Islet of Langerhans (tissue), 1 donor: ENCODE data around the gene CHKB.
"Not testable (repeated sequence)": the region's sequence is repeated elsewhere in the genome, so short reads cannot be mapped to it uniquely, and the experiment has no call there.

Experiments used
- FAIRE-seq: peaks from one replicate; lab custom pipeline; 2011; peaks lifted over from hg19 to GRCh38; lab: Jason Lieb, UNC

Gene CHKB

GRCh38 chr22:50582493-50583293 lies at the start of gene CHKB:
Gene CHKB (minus strand): TSS chr22:50582849. CDS start chr22:50582781, 68 bp downstream.
- peak; percentile 90 for FAIRE-seq

- FAIRE-seq = no peak
These were observed 47.7 kb upstream of the CHKB start for GRCh38 chr22:50630376-50630775.

- FAIRE-seq = no peak
These were observed 46.0 kb upstream of the CHKB start for GRCh38 chr22:50628543-50629134.

DNA sequence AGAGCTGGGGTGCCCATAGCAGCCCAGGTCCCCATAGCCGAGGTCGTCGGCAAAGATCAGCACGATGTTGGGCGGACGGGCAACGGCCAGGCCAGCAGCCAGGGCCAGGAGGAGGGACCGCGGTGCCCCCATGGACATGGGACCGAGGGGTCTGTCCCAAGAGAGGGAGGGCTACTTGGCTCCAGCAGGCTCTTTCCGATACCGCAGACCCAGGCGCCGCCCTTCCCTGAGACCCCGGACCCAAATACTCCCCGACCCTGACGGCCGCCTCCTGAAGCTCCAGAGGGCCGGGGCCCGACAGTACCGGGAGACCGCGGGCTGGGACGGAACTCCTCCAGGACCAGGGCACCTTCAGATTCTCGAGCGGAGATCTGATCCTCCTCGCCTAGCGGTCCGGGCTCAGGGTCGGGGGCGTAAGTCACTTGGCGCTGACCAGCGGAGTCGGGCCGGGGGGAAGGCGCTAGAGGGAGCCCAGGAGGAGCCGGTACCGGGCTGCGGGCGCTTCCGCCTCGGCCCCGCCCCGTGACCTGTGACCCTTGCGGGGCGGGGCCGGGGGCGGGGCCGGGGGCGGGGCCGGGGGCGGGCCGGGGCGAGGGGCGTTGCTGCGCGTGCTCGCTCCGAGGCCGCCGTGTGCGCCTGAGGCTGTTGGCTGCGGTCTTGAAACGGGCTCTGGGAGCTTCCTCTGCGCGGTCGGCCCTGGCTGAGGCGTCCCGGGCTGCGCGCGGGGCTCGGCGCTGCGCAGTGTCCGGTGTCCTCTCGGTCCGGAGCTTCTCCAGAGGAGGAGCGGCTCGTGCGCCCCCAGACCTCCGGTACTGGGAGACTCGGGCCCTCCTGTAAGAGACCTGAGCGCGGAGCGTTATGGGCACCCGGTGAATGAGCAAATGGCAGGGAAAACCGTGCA lies 45.2 kb upstream of the CHKB start, which contains the start of gene ARSA:
ARSA (minus strand) TSS at position 511 of the 901 bp plus-strand sequence; CDS start at position 138, 373 bp downstream.
- no peak for FAIRE-seq

DNA sequence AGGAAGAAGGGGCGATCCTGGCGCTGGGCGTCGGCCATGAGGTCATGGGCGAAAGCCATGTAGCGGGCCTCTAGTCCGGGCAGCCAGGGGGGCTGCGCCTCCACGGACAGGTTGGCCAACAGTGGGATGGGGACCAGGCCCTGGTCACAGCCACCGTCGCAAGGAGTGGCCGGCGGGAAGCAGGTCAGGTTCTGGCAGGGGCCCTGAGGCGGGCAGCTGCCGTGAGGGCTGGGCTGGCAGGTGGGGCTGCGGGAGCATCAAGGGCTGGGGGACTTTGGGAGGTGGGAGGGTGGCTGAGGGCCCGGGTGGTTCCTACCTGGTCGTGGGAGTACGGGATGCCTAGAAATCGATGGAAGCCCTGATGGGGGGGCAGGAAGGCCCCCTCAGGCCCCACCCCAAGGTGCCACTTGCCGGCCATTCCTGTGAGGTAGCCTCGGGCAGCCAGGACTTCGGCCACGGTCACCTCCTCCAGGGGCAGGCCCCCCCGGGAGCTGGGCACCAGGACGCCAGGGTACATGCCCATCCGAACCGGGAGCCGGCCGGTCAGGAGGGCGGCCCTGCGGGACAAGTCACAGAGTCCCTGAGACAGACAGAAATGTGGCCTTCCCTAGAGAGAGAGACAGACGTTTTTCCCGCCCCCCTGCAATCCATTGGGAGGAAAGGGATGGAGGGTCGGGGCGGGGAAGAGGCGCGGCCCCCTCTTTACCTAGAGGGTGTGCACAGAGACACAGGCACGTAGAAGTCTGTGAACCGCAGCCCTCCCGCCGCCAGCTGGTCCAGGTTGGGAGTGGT lies 44.4 kb upstream of the CHKB start:
- FAIRE-seq = no peak

DNA sequence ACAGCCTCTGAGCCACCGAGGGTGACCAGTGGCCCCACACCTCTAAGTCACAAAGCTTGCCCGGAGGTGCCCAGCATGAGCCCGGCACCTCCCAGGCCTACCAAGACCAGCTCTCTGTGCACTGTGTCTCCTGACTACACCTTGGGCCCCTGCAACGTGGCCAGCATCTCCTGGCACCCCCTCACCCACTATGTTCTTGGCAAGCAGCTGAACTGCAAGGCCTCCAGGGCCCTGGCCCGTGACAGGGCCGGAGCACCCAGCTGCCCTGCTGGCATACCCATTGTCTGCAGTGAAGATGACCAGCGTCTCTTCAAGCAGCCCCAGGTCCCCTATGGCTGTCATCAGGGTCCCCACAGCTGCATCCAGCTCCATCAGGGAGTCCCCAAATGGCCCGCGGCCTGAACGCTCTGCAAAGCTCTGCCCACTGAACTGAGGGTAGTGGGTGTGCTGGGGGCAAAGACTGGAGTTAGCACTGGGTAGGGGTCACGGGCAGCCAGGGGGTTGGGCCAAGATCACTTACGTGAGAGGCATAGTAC lies 43.7 kb upstream of the CHKB start:
- no peak for FAIRE-seq

DNA sequence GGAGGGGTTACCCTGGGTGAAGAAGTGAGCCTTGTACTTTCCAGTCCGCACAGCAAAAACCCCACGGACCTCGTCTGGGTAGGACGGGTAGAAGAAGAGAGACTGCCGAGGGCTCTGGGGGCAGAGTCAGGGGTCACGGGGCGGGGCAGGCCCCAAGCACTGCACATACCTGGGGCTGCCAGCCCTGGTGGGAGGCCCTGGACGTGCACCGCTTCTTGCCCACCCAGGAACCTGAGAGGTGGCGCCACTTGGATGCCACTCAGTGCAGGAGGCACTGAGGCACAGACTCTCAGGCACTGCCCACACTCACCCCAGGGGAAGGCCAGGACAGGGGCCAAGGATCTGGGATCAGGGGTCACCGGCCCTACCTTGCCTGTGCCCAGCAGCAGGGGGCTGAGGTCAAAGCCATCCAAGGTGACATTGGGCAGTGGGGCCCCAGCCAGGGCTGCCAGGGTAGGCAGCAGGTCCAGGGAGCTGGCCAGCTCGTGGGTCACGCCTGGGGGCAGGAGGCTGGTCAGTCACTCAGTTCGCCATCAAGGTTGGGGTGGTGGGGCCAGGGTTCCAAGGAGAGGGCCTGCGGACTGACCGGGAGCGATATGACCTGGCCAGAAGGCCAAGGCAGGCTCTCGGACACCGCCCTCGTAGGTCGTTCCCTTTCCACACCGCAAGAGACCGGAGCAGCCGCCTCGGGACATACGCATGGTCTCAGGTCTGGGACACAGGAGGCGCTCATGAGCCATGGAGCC lies 43.1 kb upstream of the CHKB start:
- no peak for FAIRE-seq

DNA sequence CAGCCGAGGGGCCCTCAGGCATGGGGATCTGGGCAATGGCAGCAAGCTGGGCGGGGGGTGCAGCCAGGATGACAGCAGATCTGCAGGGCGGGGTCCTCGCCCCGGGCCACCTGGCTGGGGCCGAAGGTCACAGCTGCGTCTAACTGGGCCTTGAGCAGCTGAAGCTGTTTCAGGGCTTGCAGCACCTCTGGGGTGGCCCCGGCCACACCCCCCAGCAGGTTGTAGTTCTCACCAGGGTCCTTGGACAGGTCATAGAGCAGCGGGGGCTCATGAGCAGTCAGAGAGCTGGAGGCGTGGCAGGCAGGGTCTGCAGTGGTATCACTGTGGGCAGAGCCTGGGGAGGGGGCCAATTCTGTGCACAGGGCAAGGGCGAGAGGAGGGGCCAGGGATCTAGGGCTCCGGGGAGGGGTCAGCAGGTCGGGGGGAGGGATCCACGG lies 42.5 kb upstream of the CHKB start:
- FAIRE-seq = no peak

GRCh38 chr22:50624347-50625130 lies 41.9 kb upstream of the CHKB start:
- no peak for FAIRE-seq

DNA sequence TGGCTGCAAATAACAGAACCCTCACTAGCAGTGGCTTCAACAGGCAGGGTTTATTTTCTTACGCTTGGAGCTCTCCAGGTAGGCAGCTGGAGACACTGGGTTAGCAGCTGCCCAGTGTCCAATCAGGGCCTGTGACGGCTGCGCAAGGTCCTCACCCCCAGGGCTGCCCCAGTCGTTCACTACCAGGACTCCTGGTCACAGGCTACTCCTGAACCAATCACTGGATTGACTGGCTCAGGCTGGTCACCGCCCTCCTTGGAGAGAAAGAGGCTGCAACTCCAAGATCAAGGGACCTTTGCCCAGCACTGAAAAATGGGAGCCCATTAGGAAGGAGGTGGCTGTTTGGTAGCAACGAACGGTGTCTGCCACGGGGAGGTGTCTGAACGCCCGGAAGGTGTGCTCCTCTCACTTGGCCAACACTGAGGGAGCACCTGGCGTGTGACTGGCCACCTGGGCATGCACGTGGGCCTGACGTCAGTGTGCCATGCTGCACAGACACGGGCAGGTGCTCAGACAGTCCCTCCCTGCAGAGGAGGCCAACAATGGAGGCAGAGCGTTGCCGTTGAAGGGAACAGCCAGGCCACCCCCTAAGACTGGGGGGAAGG lies 40.2 kb upstream of the CHKB start:
- no peak for FAIRE-seq

DNA sequence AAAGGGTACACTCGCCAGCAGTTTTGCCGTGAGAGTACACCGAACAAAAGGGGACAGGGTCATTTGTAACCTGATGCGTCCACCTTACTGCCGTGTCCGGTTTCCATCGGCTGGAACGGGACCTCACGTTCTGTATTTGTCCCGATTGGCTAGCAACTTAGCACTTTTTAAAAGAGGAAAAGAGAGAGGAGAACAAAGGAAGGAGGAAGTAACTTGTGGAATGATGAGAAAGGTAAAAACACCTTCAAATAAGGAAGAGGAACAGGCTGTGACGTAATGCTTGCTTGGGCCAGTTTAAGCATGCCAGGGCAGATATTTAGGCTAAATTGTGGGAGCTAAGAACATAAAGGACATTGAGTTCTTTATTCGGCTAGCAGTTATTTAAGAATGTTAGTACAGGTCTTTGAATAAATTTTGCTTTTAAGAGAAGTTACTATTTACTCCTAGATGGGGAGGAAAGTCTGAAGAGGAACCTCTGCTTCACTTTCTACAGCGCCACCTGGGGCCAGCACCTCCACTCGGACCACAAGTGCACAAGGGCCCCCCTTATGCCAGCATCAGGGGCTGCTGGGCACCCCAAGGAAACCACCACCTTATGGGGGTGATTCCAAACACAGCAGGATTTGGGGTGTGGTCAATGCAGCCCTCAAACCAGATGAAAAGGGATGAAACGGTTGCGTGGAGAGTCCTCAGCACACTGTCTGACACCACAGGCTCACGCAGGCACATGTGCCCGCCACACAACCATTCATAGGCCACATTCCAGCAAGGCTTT lies 39.5 kb upstream of the CHKB start:
- FAIRE-seq = peak; percentile 49

DNA sequence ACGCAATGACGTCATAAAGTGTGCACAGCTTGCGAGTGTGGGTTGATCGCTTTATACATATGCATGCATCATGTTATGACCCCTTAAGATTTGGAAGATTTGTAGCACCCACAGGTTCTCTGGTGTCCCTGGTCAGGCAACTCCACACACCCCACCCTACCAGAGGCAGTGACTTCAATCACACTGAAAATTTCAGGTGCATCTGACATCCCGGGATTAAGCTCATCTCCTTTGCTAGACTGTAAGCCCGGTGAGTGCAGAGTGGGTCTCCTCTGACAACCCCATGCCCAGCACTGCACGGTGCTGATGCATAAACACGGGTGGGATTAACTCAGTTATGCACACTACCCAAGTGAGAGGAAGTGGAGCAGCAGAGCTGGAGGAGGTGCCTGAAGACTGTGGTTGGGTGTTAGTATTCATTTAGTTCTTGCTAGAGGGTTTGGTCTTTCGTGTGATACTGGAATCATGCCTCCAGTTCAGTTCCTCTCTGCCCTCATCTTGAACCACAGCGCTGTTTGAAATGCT lies 38.8 kb upstream of the CHKB start:
- no peak for FAIRE-seq

GRCh38 chr22:50620593-50621355 lies 38.1 kb upstream of the CHKB start:
- FAIRE-seq = no peak

- FAIRE-seq = not testable (repeated sequence)
These were observed 31.6 kb upstream of the CHKB start for GRCh38 chr22:50614296-50614695.

DNA sequence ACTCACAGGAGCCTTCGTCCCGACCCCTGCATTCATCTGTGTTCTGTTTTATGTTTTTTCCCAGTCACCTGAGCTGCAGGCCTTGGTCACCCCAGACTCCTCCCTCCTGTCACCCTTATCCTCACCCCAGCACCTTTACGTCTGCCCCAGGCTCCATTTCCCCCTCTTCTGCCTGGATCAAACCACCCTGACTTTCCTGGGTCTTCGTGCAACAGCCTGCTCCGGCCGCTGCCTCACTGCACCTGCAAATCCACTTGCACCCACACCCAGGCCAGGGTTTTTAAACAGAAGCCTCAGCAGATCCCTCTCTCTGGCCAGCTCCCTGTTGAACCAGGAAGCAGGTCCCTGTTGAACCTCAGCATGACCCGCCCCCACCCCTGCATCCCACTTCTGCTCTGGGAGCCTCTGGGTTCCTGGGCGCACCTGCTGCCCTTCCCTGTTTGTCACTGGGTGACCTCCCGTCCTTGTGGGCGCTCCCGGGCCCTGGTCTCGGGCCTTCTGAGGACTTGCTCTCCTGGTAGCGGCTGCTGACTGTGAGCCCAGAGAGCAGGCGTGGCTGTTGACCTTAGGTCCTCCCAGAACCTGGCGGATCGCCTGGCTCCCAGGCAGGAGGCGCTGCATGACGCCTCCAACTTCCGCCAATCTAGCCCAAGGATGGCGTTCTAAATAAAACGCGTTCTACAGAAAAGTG lies 30.8 kb upstream of the CHKB start:
- no peak for FAIRE-seq

GRCh38 chr22:50612528-50613221 lies 30.0 kb upstream of the CHKB start:
- no peak for FAIRE-seq

GRCh38 chr22:50612168-50612527 lies 29.5 kb upstream of the CHKB start:
- FAIRE-seq = no peak
